Activated CD4-positive, alpha-beta T cell treated with anti-CD3 and anti-CD28 coated beads for 1 hour (primary cell): ENCODE results near the gene TBC1D24.
"Not testable (repeated sequence)": the region's sequence is repeated elsewhere in the genome, so short reads cannot be mapped to it uniquely, and the experiment has no call there.

Experiments used
- DNase-seq: peaks from one replicate; pipeline ENCODE4 v3.0.0-alpha.2; 2020

Gene TBC1D24

GRCh38 chr16:2474877-2475412, at the start of gene TBC1D24:
Gene TBC1D24, plus strand, starts transcription at chr16:2475127. Its CDS starts 21,022 bp downstream, at chr16:2496149.
- DNase-seq = peak; percentile 67

GRCh38 chr16:2425825-2426430, 49.0 kb upstream of the TBC1D24 start:
- DNase-seq = no peak

- no peak for DNase-seq
These were observed 48.0 kb upstream of the TBC1D24 start for GRCh38 chr16:2426941-2427361.

GRCh38 chr16:2427526-2427925, 47.4 kb upstream of the TBC1D24 start:
- DNase-seq = no peak

GRCh38 chr16:2428051-2428783, 46.7 kb upstream of the TBC1D24 start:
- peak; percentile 11 for DNase-seq

GRCh38 chr16:2428784-2429033, 46.2 kb upstream of the TBC1D24 start:
- no peak for DNase-seq

- DNase-seq = peak; percentile 97
These were observed 45.7 kb upstream of the TBC1D24 start, which contains the start of gene CCNF for GRCh38 chr16:2429034-2429770. Gene CCNF, plus strand, starts transcription at chr16:2429447. Its CDS starts 35 bp downstream, at chr16:2429482.

- DNase-seq = no peak
These were observed 44.9 kb upstream of the TBC1D24 start for GRCh38 chr16:2429771-2430663.

GRCh38 chr16:2432286-2432685, 42.6 kb upstream of the TBC1D24 start:
- no peak for DNase-seq

- no peak for DNase-seq
These were observed 42.0 kb upstream of the TBC1D24 start for GRCh38 chr16:2432801-2433505.

- not testable (repeated sequence) for DNase-seq
These were observed 39.7 kb upstream of the TBC1D24 start for GRCh38 chr16:2435236-2435635.

- DNase-seq = no peak
These were observed 38.8 kb upstream of the TBC1D24 start for GRCh38 chr16:2436110-2436509.

- no peak for DNase-seq
These were observed 37.7 kb upstream of the TBC1D24 start for GRCh38 chr16:2437032-2437790.

- DNase-seq = no peak
These were observed 36.8 kb upstream of the TBC1D24 start for GRCh38 chr16:2438121-2438520.

- no peak for DNase-seq
These were observed 35.3 kb upstream of the TBC1D24 start for GRCh38 chr16:2439598-2439997.

GRCh38 chr16:2441143-2441804, 33.7 kb upstream of the TBC1D24 start:
- DNase-seq = not testable (repeated sequence)

- no peak for DNase-seq
These were observed 31.4 kb upstream of the TBC1D24 start for GRCh38 chr16:2443555-2443954.

GRCh38 chr16:2447920-2448583, 26.9 kb upstream of the TBC1D24 start:
- no peak for DNase-seq

- DNase-seq = no peak
These were observed 25.8 kb upstream of the TBC1D24 start for GRCh38 chr16:2449118-2449517.

- DNase-seq = no peak
These were observed 24.4 kb upstream of the TBC1D24 start for GRCh38 chr16:2450535-2450934.
